GM06990 (cell line): Measurements from ENCODE around the gene SDC1.
A peak's percentile ranks its signal among the peaks of the same experiment; 100 is the strongest.

Experiments
- DNase-seq: peaks from one replicate; pipeline ENCODE4 v3.0.0-alpha.2; 2011; ENCODE audit not compliant: insufficient read length; ENCODE audit errors: extremely low read depth
- H3K27me3 ChIP-seq: replicated peaks from 2 replicates; pipeline ENCODE4 v1.6.0; 2011; ENCODE audit warnings: low read length; ENCODE audit not compliant: control insufficient read depth, insufficient read depth
- H3K36me3 ChIP-seq: 2 replicates; pipeline ENCODE4 v1.5.1; 2011; ENCODE audit warnings: low read length; ENCODE audit not compliant: control insufficient read depth, insufficient read depth
- H3K4me3 ChIP-seq: replicated peaks from 2 replicates; pipeline ENCODE4 v1.5.1; 2011; ENCODE audit warnings: low read depth, mild to moderate bottlenecking, control low read depth, low read length
- TF ChIP-seq, protein P1 (sequence below): IDR thresholded peaks from 2 replicates; pipeline ENCODE4 v1.5.1; 2011; ENCODE audit warnings: low read length, control low read depth, mild to moderate bottlenecking, inconsistent platforms; ENCODE audit not compliant: insufficient read depth, poor library complexity, severe bottlenecking

SDC1 gene

DNA sequence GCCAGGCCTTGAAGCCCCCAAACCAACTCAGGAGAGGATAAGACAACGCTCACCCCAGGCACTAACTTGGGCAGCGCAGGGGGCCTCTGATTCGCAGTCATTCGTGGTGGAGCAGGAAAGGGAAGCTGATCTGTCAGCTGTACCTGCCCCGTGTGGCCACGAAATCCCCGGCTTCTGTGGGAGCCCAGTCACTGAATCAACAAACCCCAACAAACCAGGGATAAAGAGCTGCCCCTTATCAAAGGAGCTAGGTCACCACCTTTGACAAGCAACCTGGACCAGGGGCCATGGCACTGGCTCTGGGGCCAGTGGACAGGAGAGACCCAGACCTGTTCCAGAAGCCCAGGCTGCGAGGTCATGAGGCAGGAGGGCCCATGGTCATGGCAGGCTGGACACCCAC, 14.5 kb downstream of the SDC1 start:
- Histone ChIP-seq H3K36me3 (peaks cover 2% of the 10 kb centered on the region), H3K4me3 (no peak overlapping the region), H3K27me3 (no peaks in the 10 kb centered on the region)
- TF ChIP-seq, protein P1, sequence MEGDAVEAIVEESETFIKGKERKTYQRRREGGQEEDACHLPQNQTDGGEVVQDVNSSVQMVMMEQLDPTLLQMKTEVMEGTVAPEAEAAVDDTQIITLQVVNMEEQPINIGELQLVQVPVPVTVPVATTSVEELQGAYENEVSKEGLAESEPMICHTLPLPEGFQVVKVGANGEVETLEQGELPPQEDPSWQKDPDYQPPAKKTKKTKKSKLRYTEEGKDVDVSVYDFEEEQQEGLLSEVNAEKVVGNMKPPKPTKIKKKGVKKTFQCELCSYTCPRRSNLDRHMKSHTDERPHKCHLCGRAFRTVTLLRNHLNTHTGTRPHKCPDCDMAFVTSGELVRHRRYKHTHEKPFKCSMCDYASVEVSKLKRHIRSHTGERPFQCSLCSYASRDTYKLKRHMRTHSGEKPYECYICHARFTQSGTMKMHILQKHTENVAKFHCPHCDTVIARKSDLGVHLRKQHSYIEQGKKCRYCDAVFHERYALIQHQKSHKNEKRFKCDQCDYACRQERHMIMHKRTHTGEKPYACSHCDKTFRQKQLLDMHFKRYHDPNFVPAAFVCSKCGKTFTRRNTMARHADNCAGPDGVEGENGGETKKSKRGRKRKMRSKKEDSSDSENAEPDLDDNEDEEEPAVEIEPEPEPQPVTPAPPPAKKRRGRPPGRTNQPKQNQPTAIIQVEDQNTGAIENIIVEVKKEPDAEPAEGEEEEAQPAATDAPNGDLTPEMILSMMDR, result no peak
- no peak for DNase-seq

DNA sequence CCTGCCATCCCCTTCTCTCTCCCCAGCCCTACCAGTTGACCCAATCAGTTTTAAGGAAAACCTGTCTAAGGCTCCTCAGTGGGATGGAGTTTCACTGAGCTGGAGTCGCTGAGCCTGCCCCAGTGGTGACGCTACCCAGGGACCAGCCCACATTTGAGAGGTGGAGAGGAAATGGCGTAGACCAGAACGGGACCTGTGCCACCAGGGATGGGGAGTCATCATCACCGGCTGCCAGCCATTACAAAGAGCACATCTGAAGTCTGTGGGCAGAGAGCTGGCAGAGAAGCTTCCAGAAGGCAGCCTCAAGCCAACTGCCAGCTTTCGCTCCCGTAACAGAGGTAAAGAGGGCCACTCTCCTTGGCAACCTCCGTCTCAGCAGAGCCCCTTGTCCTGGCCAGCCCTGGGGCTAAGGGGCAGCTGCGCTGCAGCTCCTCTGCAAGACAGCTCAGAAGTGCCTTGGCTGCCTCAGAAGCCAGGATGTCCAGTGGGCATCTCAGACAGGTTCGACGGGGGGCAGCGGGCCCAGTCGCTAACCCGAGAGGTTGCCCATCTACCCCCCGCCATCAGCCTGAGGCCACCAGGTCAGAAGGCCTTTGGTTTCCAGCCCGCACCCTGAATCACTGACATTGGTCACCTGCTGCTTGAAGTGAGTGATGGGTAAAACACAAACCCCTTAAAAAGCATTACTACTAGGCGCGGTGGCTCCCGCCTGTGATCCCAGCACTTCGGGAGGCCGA, 15.4 kb downstream of the SDC1 start:
- Histone ChIP-seq H3K4me3 (no peak overlapping the region), H3K27me3 (no peaks in the 10 kb centered on the region), H3K36me3 (peaks cover 8% of the 10 kb centered on the region)
- DNase-seq, result no peak
- TF ChIP-seq, protein P1, result no peak

GRCh38 chr2:20208476-20208859, 16.5 kb downstream of the SDC1 start:
- DNase-seq, result no peak
- TF ChIP-seq, protein P1, result no peak
- Histone ChIP-seq H3K27me3 (no peaks in the 10 kb centered on the region), H3K4me3 (no peak overlapping the region; the same call in 1 of the 2 replicates), H3K36me3 (peaks cover 16% of the 10 kb centered on the region)

- TF ChIP-seq, protein P1, result no peak
- Histone ChIP-seq H3K4me3 (no peak overlapping the region; the same call in 1 of the 2 replicates), H3K27me3 (no peaks in the 10 kb centered on the region), H3K36me3 (peaks cover 26% of the 10 kb centered on the region)
- DNase-seq, result peak; percentile 71
Observed at GRCh38 chr2:20207051-20207450, 17.9 kb downstream of the SDC1 start.

GRCh38 chr2:20205915-20206524, 18.9 kb downstream of the SDC1 start:
- TF ChIP-seq, protein P1, result no peak
- no peak for DNase-seq
- no peak overlapping the region for H3K4me3 ChIP-seq
- H3K27me3 ChIP-seq, result no peaks in the 10 kb centered on the region
- H3K36me3 ChIP-seq, result peaks cover 26% of the 10 kb centered on the region

GRCh38 chr2:20205069-20205468, 19.9 kb downstream of the SDC1 start:
- Histone ChIP-seq H3K4me3 (no peak overlapping the region), H3K36me3 (peaks cover 32% of the 10 kb centered on the region), H3K27me3 (no peaks in the 10 kb centered on the region)
- no peak for DNase-seq
- TF ChIP-seq, protein P1, result no peak
